Testis (tissue), 3 donors: ENCODE data around the gene GTPBP4. TPM values are rescaled to one million over a fixed set of nuclear protein-coding genes. Genes with fewer than 3 reads are reported as not detected.

Experiments used
- DNase-seq: peaks from one replicate; pipeline ENCODE4 v3.0.0-alpha.2; 2019
- H3K27ac ChIP-seq, 2 donors: fragments of 200-600 bp; sonication (generic); one replicate each; pipeline ENCODE4 v1.5.1; 2019
- H3K27me3 ChIP-seq: fragments of 200-600 bp; sonication (generic); one replicate; pipeline ENCODE4 v1.5.1; 2019
- H3K36me3 ChIP-seq: fragments of 200-600 bp; sonication (generic); one replicate; pipeline ENCODE4 v1.5.1; 2017; ENCODE audit warnings: low read depth; ENCODE audit errors: missing control alignments
- H3K4me1 ChIP-seq: fragments of 200-600 bp; sonication (generic); one replicate; pipeline ENCODE4 v1.5.1; 2019
- H3K4me3 ChIP-seq, 2 donors: fragments of 200-600 bp; sonication (generic); one replicate each; pipeline ENCODE4 v1.5.1; 2017 to 2019
- H3K9me3 ChIP-seq: fragments of 200-600 bp; sonication (generic); one replicate; pipeline ENCODE4 v1.5.1; 2017
- POLR2A ChIP-seq: fragments of 450-650 bp; IDR thresholded peaks from one replicate; pipeline ENCODE4 v1.6.1; 2017; ENCODE audit warnings: antibody characterized with exemption, mild to moderate bottlenecking, moderate library complexity
- WGBS, 2 donors: methylation state at CpG; one replicate each; pipeline ENCODE4 v1.1.5; 2018; 5-methylcytosine and 5-hydroxymethylcytosine counted together
- intact Hi-C: fragments of 100-400 bp; cut with DNase I; formaldehyde crosslinking; loops from one replicate; pipeline ENCODE4 v1.15.1; 2023; ENCODE audit warnings: low total_unique reads
- polyA plus RNA-seq: library from polyadenylated mRNA; stranded (reverse); fragments of 350-450 nt; fragmentation: Illumina TruSeq; extraction: RNeasy Lipid Tissue Mini Kit (QIAGEN cat#74804); gene quantifications from one replicate; pipeline ENCODE4 v1.2.3, GENCODE V29; 2014; ENCODE audit warnings: low read depth, low replicate concordance; ENCODE audit not compliant: insufficient read depth
- total RNA-seq, 2 donors: library from RNA; depleted of rRNA; stranded (reverse); fragments of >200 nt; gene quantifications; one replicate each; pipeline ENCODE4 v1.2.3, GENCODE V29; 2016
- TF ChIP-seq, protein P1 (sequence below), 3 experiments: fragments of 450-650 bp in 2 of 3; fragments of 200-600 bp in 1 of 3; sonication (generic) in 1 of 3; IDR thresholded peaks; one replicate each; pipeline ENCODE4 v1.5.1; 2016 to 2019; ENCODE audit warnings: antibody characterized with exemption in 3 of 3, mild to moderate bottlenecking in 2 of 3, moderate library complexity in 1 of 3

Gene GTPBP4
- total and polyA plus RNA-seq, 3 donors from 2014 or later = 54.9 to 81.8 (median 57.2) TPM

DNA sequence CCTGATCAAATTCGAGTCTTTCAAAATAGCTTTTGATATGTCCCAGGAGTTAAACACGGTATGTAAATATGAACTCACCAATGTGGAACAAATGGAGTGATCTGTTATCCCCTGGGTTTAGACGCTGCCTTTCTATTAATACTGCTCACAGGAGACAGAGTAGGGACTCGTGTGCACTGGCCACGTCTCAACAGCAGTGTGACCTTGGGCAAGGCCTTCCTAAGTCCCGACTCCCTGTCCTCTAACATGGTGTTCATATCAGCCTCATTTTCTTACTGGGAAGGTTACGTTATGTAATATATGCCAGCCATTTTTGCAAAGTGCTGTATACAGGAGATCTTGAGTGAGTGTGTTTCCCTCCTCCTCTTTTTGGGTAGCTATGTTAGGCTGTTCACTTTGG is 69.8 kb downstream of the GTPBP4 start:
- no peaks in the 10 kb centered on the region for H3K27me3 ChIP-seq
- intact Hi-C loops = no loop called here
- 32 to 41% methylated on average over 7 of the region's 7 CpGs for WGBS, 2 donors

DNA sequence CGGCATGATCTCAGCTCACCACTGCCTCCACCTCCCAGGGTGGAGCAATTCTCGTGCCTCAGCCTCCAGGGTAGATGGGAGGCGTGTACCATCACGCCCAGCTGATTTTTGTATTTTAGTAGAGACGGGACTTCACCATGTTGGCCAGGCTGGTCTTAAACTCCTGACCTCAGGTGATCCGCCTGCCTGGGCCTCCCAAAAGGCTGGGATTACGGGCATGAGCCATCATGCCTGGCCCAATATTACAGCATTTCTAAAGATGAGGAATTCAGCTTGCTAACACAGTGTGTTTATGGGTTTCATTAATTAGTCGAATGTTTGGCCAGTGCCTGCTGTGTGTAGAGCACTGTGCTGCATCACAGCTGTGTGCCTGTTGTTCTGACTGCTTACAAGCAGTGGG is 71.7 kb downstream of the GTPBP4 start:
- intact Hi-C loops = no loop called here
- WGBS, 2 donors = 95 to 98% methylated on average over 8 of the region's 8 CpGs

More for the DNA sequence above, 69.8 kb downstream of the GTPBP4 start:
- no peak for DNase-seq
- TF ChIP-seq, protein P1, sequence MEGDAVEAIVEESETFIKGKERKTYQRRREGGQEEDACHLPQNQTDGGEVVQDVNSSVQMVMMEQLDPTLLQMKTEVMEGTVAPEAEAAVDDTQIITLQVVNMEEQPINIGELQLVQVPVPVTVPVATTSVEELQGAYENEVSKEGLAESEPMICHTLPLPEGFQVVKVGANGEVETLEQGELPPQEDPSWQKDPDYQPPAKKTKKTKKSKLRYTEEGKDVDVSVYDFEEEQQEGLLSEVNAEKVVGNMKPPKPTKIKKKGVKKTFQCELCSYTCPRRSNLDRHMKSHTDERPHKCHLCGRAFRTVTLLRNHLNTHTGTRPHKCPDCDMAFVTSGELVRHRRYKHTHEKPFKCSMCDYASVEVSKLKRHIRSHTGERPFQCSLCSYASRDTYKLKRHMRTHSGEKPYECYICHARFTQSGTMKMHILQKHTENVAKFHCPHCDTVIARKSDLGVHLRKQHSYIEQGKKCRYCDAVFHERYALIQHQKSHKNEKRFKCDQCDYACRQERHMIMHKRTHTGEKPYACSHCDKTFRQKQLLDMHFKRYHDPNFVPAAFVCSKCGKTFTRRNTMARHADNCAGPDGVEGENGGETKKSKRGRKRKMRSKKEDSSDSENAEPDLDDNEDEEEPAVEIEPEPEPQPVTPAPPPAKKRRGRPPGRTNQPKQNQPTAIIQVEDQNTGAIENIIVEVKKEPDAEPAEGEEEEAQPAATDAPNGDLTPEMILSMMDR (IDR thresholded peaks at IDR 0.05) = no peak
- no peak for TF ChIP-seq POLR2A
- Histone ChIP-seq H3K36me3 (no peaks in the 10 kb centered on the region), H3K4me1 (no peaks in the 10 kb centered on the region), H3K27ac (no peak overlapping the region), H3K9me3 (no peaks in the 10 kb centered on the region), H3K4me3 (no peak overlapping the region)

DNA sequence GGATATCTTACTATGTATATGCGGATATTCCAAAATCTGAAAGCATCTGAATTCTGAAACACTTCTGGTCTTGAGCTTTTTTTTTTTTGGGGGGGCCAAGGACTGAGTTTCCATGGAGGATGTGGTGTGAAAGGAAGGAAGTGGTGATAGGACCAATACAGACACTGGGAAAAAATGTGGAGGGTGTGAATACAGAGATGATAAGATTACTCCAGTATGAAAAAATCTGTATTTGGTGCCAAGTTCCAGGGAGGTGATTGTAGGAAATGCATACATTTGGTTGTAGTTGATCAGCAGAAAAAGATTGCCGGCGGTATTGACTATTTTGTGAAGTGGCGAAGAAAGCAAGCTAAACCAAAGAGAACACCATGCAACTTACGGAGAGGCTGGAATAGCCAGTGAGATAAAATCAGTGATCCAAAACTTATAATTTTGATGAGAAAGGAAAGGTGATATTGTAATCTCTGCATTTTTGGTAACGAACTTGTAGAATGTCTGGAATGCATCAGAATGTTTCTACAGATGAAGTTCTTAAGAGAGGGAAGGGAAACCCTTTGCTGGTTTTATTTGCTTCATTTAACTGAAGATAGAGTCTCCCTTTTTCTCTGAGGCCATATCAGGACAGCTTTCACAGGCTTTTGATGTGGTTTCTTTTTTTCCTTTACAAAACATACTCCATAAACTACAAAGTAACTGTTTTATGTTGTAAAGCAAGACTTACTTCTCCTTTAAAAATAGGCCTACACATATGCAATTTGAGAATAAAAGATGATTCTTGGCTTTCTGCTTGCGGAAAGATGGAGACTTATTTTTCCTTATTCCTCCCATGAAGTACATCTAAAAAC is 73.9 kb downstream of the GTPBP4 start:
- Histone ChIP-seq H3K27me3 (no peaks in the 10 kb centered on the region), H3K4me1 (no peaks in the 10 kb centered on the region), H3K36me3 (no peaks in the 10 kb centered on the region), H3K27ac (no peak overlapping the region), H3K4me3 (no peak overlapping the region), H3K9me3 (no peaks in the 10 kb centered on the region)
- WGBS, 2 donors = 83 to 87% methylated on average over 7 of the region's 7 CpGs
- TF ChIP-seq, protein P1 (IDR thresholded peaks at IDR 0.05) = no peak
- TF ChIP-seq POLR2A = no peak
- intact Hi-C loops = no loop called here
- no peak for DNase-seq

More for the DNA sequence above, 71.7 kb downstream of the GTPBP4 start:
- DNase-seq = no peak
- Histone ChIP-seq H3K27me3 (no peaks in the 10 kb centered on the region), H3K36me3 (no peaks in the 10 kb centered on the region), H3K27ac (no peak overlapping the region), H3K4me3 (no peak overlapping the region), H3K4me1 (no peaks in the 10 kb centered on the region), H3K9me3 (no peaks in the 10 kb centered on the region)
- no peak for TF ChIP-seq POLR2A
- TF ChIP-seq, protein P1 (IDR thresholded peaks at IDR 0.05) = no peak

DNA sequence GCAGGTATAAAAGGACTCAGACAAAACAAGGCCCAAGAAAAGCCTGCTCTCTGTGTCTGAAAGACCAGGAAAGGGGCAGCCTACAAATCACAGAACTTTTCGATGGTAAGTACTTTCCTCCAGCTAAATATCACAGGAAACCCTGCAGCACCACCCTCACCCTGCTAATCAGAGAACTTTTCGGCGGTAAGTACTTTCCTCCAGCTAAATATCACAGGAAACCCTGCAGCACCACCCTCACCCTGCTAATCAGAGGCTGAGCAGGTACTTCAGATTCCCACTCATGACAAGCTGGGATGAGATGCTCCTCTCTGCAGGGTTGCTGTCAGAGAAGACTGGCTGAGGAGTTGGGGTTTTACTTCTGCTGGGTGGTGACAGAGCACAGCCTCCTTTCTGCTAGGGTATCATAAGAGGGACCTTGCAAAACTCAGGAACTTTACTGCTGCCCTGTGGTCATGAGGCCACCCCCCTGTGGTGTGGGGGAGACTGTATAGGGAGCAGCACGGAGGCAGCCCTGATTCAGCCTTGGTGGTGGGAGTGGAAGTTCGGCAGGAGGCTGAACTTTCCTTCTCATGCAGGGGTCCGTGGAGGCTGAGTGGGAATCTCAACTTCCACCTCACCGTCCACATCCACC is 75.1 kb downstream of the GTPBP4 start:
- TF ChIP-seq, protein P1 (IDR thresholded peaks at IDR 0.05) = no peak
- no peak for TF ChIP-seq POLR2A
- Histone ChIP-seq H3K27ac (no peak overlapping the region), H3K4me1 (no peaks in the 10 kb centered on the region), H3K4me3 (no peak overlapping the region), H3K9me3 (no peaks in the 10 kb centered on the region), H3K36me3 (no peaks in the 10 kb centered on the region), H3K27me3 (no peaks in the 10 kb centered on the region)
- WGBS, 2 donors = 84 to 85% methylated on average over 5 to 7 of the region's 7 CpGs
- no peak for DNase-seq
- intact Hi-C loops = no loop called here
